ENCODE measurements around the gene CNTNAP1. TPM values are rescaled to one million over a fixed set of nuclear protein-coding genes. Genes with fewer than 3 reads are reported as not detected.
A peak's percentile ranks its signal among the peaks of the same experiment; 100 is the strongest.

The CNTNAP1 gene
- total and polyA plus RNA-seq, 9 of the 15 experiments (the other 6 are each of a cell fraction or from before 2014, with no cell fraction given), result 0.10 to 1.8 (median 0.62) TPM

- peak; percentile 98 for TF ChIP-seq SMARCC2 (IDR thresholded peaks at IDR 0.05; ENCODE audit: low read depth)
- no peak for TF ChIP-seq PHTF2 (CRISPR knock-in tag; IDR thresholded peaks at IDR 0.05)
- TF ChIP-seq XRCC4 (IDR thresholded peaks at IDR 0.05; ENCODE audit: extremely low read depth, insufficient read depth, insufficient read length), result no peak
- TF ChIP-seq TSHZ1 (CRISPR knock-in tag; IDR thresholded peaks at IDR 0.05), result no peak
- peak in 1 of 2 experiments; percentile 95; a peak in 2 of 4 replicates for TF ChIP-seq KDM4B (IDR thresholded peaks at IDR 0.05; ENCODE audit: borderline replicate concordance in 2 of 2, low read depth in 1 of 2)
- TF ChIP-seq CLOCK (CRISPR knock-in tag; IDR thresholded peaks at IDR 0.05; ENCODE audit: borderline replicate concordance), result no peak
- no peak for TF ChIP-seq ZNF561 (CRISPR knock-in tag; conservative IDR thresholded peaks at IDR 0.05)
- peak; percentile 79; the same call in 1 of the 2 replicates for TF ChIP-seq EHMT2 (IDR thresholded peaks at IDR 0.05)
- no peak for TF ChIP-seq RBM15 (IDR thresholded peaks at IDR 0.05; ENCODE audit: insufficient read depth, low read length)
- no peak for TF ChIP-seq ZBTB1 (CRISPR knock-in tag; IDR thresholded peaks at IDR 0.05; ENCODE audit: borderline replicate concordance, low read depth)
- peak in 1 of 2 experiments; percentile 88; a peak in 1 of 4 replicates for TF ChIP-seq ETV6 (IDR thresholded peaks at IDR 0.05; ENCODE audit: borderline replicate concordance in 1 of 2, low read depth in 2 of 2, low read length in 1 of 2)
- TF ChIP-seq ETV6 (CRISPR knock-in tag; IDR thresholded peaks at IDR 0.05; ENCODE audit: borderline replicate concordance), result no peak
- TF ChIP-seq NR2F6 (CRISPR knock-in tag; IDR thresholded peaks at IDR 0.05), result no peak
- TF ChIP-seq GTF2F1 (IDR thresholded peaks at IDR 0.05; ENCODE audit: low read depth, low read length), result no peak
- peak in 1 of 2 experiments; percentile 52; a peak in 2 of 4 replicates for TF ChIP-seq RAD21 (CRISPR knock-in tag; conservative IDR thresholded peaks at IDR 0.05 in 1 of 2, IDR thresholded peaks at IDR 0.05 in 1 of 2)
- TF ChIP-seq FOXO4 (CRISPR knock-in tag; IDR thresholded peaks at IDR 0.05), result no peak
Observed at GRCh38 chr17:42698736-42699414, 16.5 kb downstream of the CNTNAP1 start (continued).

Measured in K562 (cell line).